H1 (cell line): ENCODE measurements around the gene SP1. TPM values are rescaled to one million over a fixed set of nuclear protein-coding genes. Genes with fewer than 3 reads are reported as not detected.

Experiments
- CTCF ChIA-PET: fragments of 300-600 bp; sonication (Branson Sonifier 250); formaldehyde crosslinking; loops from one replicate; lab custom pipeline; 2021; ENCODE audit not compliant: partially characterized antibody; lab: Charles Lee
- POLR2A ChIA-PET: fragments of 300-600 bp; sonication (Branson Sonifier 250); formaldehyde crosslinking; loops from one replicate; lab custom pipeline; 2021; ENCODE audit warnings: inconsistent platforms; ENCODE audit not compliant: partially characterized antibody; lab: Charles Lee
- DNase-seq, 2 experiments: peaks; one replicate each; pipeline versions ENCODE4 v3.0.0 to v3.0.0-alpha.2; 2010 to 2022; ENCODE audit warnings: low spot score in 2 of 2, low read depth in 1 of 2, mixed read lengths in 1 of 2
- FAIRE-seq: peaks from 2 replicates; lab custom pipeline; 2011; peaks lifted over from hg19 to GRCh38; lab: Jason Lieb, UNC
- H2AFZ ChIP-seq: 2 replicates; pipeline ENCODE4 v1.8.1; 2012; ENCODE audit warnings: low read length, inconsistent platforms
- H2AK5ac ChIP-seq: 2 replicates; pipeline ENCODE4 v1.6.1; 2013; ENCODE audit warnings: low read depth, low read length
- H2BK120ac ChIP-seq: replicated peaks from 2 replicates; pipeline ENCODE3; 2013; ENCODE audit warnings: low read depth, low read length, inconsistent platforms
- H2BK12ac ChIP-seq: 2 replicates; pipeline ENCODE4 v1.6.1; 2013; ENCODE audit warnings: low read depth, low read length
- H2BK15ac ChIP-seq: 2 replicates; pipeline ENCODE4 v1.6.1; 2013; ENCODE audit warnings: low read length
- H2BK20ac ChIP-seq: 2 replicates; pipeline ENCODE4 v1.6.1; 2013; ENCODE audit warnings: low read length
- H2BK5ac ChIP-seq: 2 replicates; pipeline ENCODE4 v1.6.1; 2013; ENCODE audit warnings: low read depth, low read length
- H3K14ac ChIP-seq: 2 replicates; pipeline ENCODE4 v1.6.1; 2013; ENCODE audit warnings: inconsistent platforms; ENCODE audit not compliant: insufficient read length
- H3K18ac ChIP-seq: 2 replicates; pipeline ENCODE4 v1.6.1; 2013; ENCODE audit warnings: low read length; ENCODE audit errors: extremely low read depth
- H3K23ac ChIP-seq: 2 replicates; pipeline ENCODE4 v1.6.1; 2013; ENCODE audit warnings: inconsistent platforms; ENCODE audit not compliant: insufficient read length
- H3K23me2 ChIP-seq: 2 replicates; pipeline ENCODE4 v1.6.1; 2013; ENCODE audit warnings: low read depth, low read length
- H3K27ac ChIP-seq: 2 replicates; pipeline ENCODE4 v1.6.1; 2011; ENCODE audit warnings: low read depth, low read length, inconsistent platforms
- H3K27me3 ChIP-seq, 4 experiments: replicated peaks in 1 of 4; 1 replicate in 1 of 4; 2 replicates in 3 of 4; pipeline versions ENCODE4 v1.6.1 to v1.8.1; 2011 to 2013; ENCODE audit warnings: low read length in 3 of 4, mild to moderate bottlenecking in 3 of 4, inconsistent platforms in 2 of 4, mixed read lengths in 2 of 4, moderate library complexity in 1 of 4; ENCODE audit not compliant: control insufficient read depth in 3 of 4, insufficient read depth in 3 of 4; ENCODE audit errors: extremely low read depth in 1 of 4
- H3K36me3 ChIP-seq, 4 experiments: 2 replicates each; pipeline versions ENCODE4 v1.6.1 to v1.8.1; 2011 to 2013; ENCODE audit warnings: mild to moderate bottlenecking in 4 of 4, low read length in 3 of 4, moderate library complexity in 2 of 4, control low read depth in 1 of 4, inconsistent platforms in 1 of 4; ENCODE audit not compliant: insufficient read depth in 4 of 4, control insufficient read depth in 2 of 4
- H3K4ac ChIP-seq: replicated peaks from 2 replicates; pipeline ENCODE3; 2013; ENCODE audit warnings: low read length, low read depth, mixed read lengths, inconsistent platforms; ENCODE audit not compliant: insufficient read length
- H3K4me1 ChIP-seq, 4 experiments: replicated peaks in 1 of 4; 1 replicate in 1 of 4; 2 replicates in 3 of 4; pipeline versions ENCODE4 v1.6.1 to v1.8.1; 2011 to 2013; ENCODE audit warnings: low read length in 3 of 4, inconsistent platforms in 2 of 4, mixed read lengths in 1 of 4; ENCODE audit not compliant: insufficient read depth in 4 of 4, control insufficient read depth in 3 of 4
- H3K4me2 ChIP-seq, 2 experiments: 2 replicates each; pipeline versions ENCODE4 v1.6.1 to v1.8.1; 2011 to 2013; ENCODE audit warnings: low read depth in 2 of 2, low read length in 2 of 2, control low read depth in 1 of 2, inconsistent platforms in 1 of 2, mild to moderate bottlenecking in 1 of 2; ENCODE audit not compliant: insufficient read depth in 1 of 2
- H3K4me3 ChIP-seq, 4 experiments: fragments of 200-600, 300-600 bp in 1 of 4; sonication (generic), shearing (Covaris generic), sonication (Bioruptor Twin) in 1 of 4; 2 replicates each; pipeline versions ENCODE4 v1.5.1 to v1.8.1; 2011 to 2016; ENCODE audit warnings: low read length in 4 of 4, low read depth in 3 of 4, control low read depth in 2 of 4, inconsistent platforms in 2 of 4, mild to moderate bottlenecking in 2 of 4, mixed read lengths in 1 of 4, moderate library complexity in 1 of 4; ENCODE audit not compliant: insufficient read depth in 2 of 4; ENCODE audit errors: extremely low read depth in 1 of 4
- H3K56ac ChIP-seq: replicated peaks from 2 replicates; pipeline ENCODE3; 2013; ENCODE audit warnings: low read depth, mild to moderate bottlenecking, mixed read lengths, low read length, inconsistent platforms; ENCODE audit not compliant: insufficient read length
- H3K79me1 ChIP-seq: 2 replicates; pipeline ENCODE4 v1.6.1; 2013; ENCODE audit warnings: low read depth, low read length, control low read depth
- H3K79me2 ChIP-seq, 2 experiments: 2 replicates each; pipeline versions ENCODE4 v1.6.1 to v1.8.1; 2012 to 2013; ENCODE audit warnings: low read length in 2 of 2, mild to moderate bottlenecking in 2 of 2, inconsistent platforms in 1 of 2; ENCODE audit not compliant: insufficient read depth in 2 of 2, control insufficient read depth in 1 of 2
- H3K9ac ChIP-seq, 4 experiments: replicated peaks in 1 of 4; 1 replicate in 1 of 4; 2 replicates in 3 of 4; pipeline versions ENCODE4 v1.6.1 to v1.8.1; 2011 to 2013; ENCODE audit warnings: low read depth in 3 of 4, low read length in 3 of 4, control low read depth in 2 of 4, mild to moderate bottlenecking in 2 of 4, moderate library complexity in 2 of 4, inconsistent platforms in 1 of 4; ENCODE audit errors: extremely low read depth in 1 of 4
- H3K9me3 ChIP-seq, 2 experiments: 2 replicates each; pipeline versions ENCODE4 v1.6.1 to v1.8.1; 2012 to 2013; ENCODE audit warnings: mild to moderate bottlenecking in 2 of 2, moderate library complexity in 2 of 2, control low read depth in 1 of 2, inconsistent platforms in 1 of 2, low read depth in 1 of 2, low read length in 1 of 2, mixed read lengths in 1 of 2; ENCODE audit not compliant: insufficient read depth in 2 of 2
- H4K20me1 ChIP-seq, 2 experiments: replicated peaks in 1 of 2; 2 replicates each; pipeline versions ENCODE3 to v1.8.1; 2011 to 2013; ENCODE audit warnings: inconsistent platforms in 2 of 2, low read length in 2 of 2, mild to moderate bottlenecking in 1 of 2; ENCODE audit not compliant: insufficient read depth in 2 of 2, control insufficient read depth in 1 of 2
- H4K5ac ChIP-seq: 2 replicates; pipeline ENCODE4 v1.6.1; 2013; ENCODE audit warnings: low read length, low read depth, mixed read lengths, inconsistent platforms; ENCODE audit not compliant: insufficient read length
- H4K8ac ChIP-seq: 2 replicates; pipeline ENCODE4 v1.8.0; 2013; ENCODE audit warnings: mild to moderate bottlenecking, moderate library complexity, low read length, inconsistent platforms; ENCODE audit not compliant: insufficient read depth; ENCODE audit errors: extremely low read depth
- H4K91ac ChIP-seq: replicated peaks from 2 replicates; pipeline ENCODE3; 2013; ENCODE audit warnings: low read length, mixed read lengths, inconsistent platforms; ENCODE audit not compliant: insufficient read length
- ASH2L ChIP-seq: fragments of 200-600, 300-600 bp; sonication (generic); IDR thresholded peaks from one replicate; pipeline ENCODE4 v1.7.1; 2017; ENCODE audit warnings: low read length
- EZH2 ChIP-seq: fragments of 200-600 bp; sonication (generic); IDR thresholded peaks from 2 replicates; pipeline ENCODE4 v1.7.1; 2012; ENCODE audit warnings: low read depth, mild to moderate bottlenecking, moderate library complexity, low read length, inconsistent platforms; ENCODE audit not compliant: severe bottlenecking
- HDAC2 ChIP-seq, 2 experiments: fragments of 300-600 bp in 1 of 2; sonication (generic) in 1 of 2; IDR thresholded peaks; 2 replicates each; pipeline ENCODE4 v1.6.1; 2011 to 2012; ENCODE audit warnings: low read depth in 2 of 2, low read length in 2 of 2, mild to moderate bottlenecking in 2 of 2, moderate library complexity in 2 of 2, borderline replicate concordance in 1 of 2, inconsistent platforms in 1 of 2
- JUN ChIP-seq: IDR thresholded peaks from 2 replicates; pipeline ENCODE4 v1.6.1; 2011; ENCODE audit warnings: low read depth, mild to moderate bottlenecking, improper control_type of control experiment, low read length
- KDM5A ChIP-seq: fragments of 200-600 bp; IDR thresholded peaks from 2 replicates; pipeline ENCODE4 v1.7.1; 2012; ENCODE audit warnings: mild to moderate bottlenecking, low read length, inconsistent platforms, mixed read lengths
- POLR2A ChIP-seq, 2 experiments: IDR thresholded peaks; 1 replicate in 1 of 2; 2 replicates in 1 of 2; pipeline ENCODE4 v1.6.1; 2011; ENCODE audit warnings: low read depth in 2 of 2, low read length in 2 of 2, mild to moderate bottlenecking in 2 of 2; ENCODE audit errors: control extremely low read depth in 1 of 2
- POLR2AphosphoS5 ChIP-seq: IDR thresholded peaks from 2 replicates; pipeline ENCODE4 v1.6.1; 2011; ENCODE audit warnings: low read depth, low read length
- SP4 ChIP-seq: IDR thresholded peaks from 2 replicates; pipeline ENCODE4 v1.6.1; 2012; ENCODE audit warnings: low read length, inconsistent platforms
- SRF ChIP-seq: IDR thresholded peaks from 2 replicates; pipeline ENCODE4 v1.6.1; 2011; ENCODE audit warnings: mild to moderate bottlenecking, low read depth, low read length, moderate library complexity
- TBP ChIP-seq: IDR thresholded peaks from 2 replicates; pipeline ENCODE4 v1.6.1; 2011; ENCODE audit warnings: low read depth, low read length, improper control_type of control experiment
- YY1 ChIP-seq: IDR thresholded peaks from 2 replicates; pipeline ENCODE4 v1.6.1; 2011; ENCODE audit warnings: low read depth, mild to moderate bottlenecking, low read length
- WGBS, 2 experiments: shearing (Covaris generic) in 1 of 2; methylation state at CpG; one replicate each; pipeline versions ENCODE4 v1.1.6 to v1.1.7; 2013 to 2015; ENCODE audit warnings: low lambda C conversion rate in 2 of 2, mixed read lengths in 2 of 2, inconsistent platforms in 1 of 2, low coverage in 1 of 2, missing lambda C conversion rate in 1 of 2; ENCODE audit not compliant: insufficient replicate concordance in 2 of 2, insufficient coverage in 1 of 2, insufficient read length in 1 of 2; ENCODE audit errors: extremely low coverage in 1 of 2, missing lambda C conversion rate in 1 of 2; 5-methylcytosine and 5-hydroxymethylcytosine counted together
- polyA plus RNA-seq, 7 experiments: library from polyadenylated mRNA; depleted of rRNA in 3 of 7; stranded (reverse) in 5 of 7; unstranded in 2 of 7; fragments of >200 nt in 5 of 7; fragments of 200-250 nt in 2 of 7; gene quantifications; 1 replicate in 5 of 7; 2 replicates in 1 of 7; 4 replicates in 1 of 7; pipeline versions ENCODE4 v1.2.1 to v1.2.3, GENCODE V29; 2011 to 2013; ENCODE audit warnings: missing spikeins in 2 of 7, mixed read lengths in 2 of 7
- total RNA-seq: library from RNA; stranded (reverse); fragmentation: NEBNext Ultra II Directional; extraction: Animal tissue kit (Norgen Biotek cat#: 25700); gene quantifications from 2 replicates; pipeline ENCODE4 v1.2.1, GENCODE V29; 2021
- TF ChIP-seq, protein P1 (sequence below): IDR thresholded peaks from 2 replicates; pipeline ENCODE4 v1.6.1; 2012; ENCODE audit warnings: inconsistent platforms

SP1 gene
- total and polyA plus RNA-seq, 2 of the 8 experiments (the other 6 are each of a cell fraction or from before 2014, with no cell fraction given): 50.7 to 75.2 TPM

- H3K23ac ChIP-seq: no peak overlapping the region
- ChIA-PET CTCF (interaction anchor here (0.6 to 6.4 kb wide), 6 partner anchors 9 to 59 kb away, joined by 3 to 57 read pairs (median 6); no protein-coding TSS in a partner anchor), POLR2A (interaction anchor here (0.7 to 67.0 kb wide), 10 partner anchors 4 to 208 kb away, joined by 3 to 3397 read pairs (median 4); partner anchors contain the start of genes AAAS, MAP3K12, NPFF and PCBP2)
- DNase-seq (no peak), FAIRE-seq (no peak)
- H3K56ac ChIP-seq: no peak overlapping the region
- no peaks in the 10 kb centered on the region for H3K27me3 ChIP-seq
- peaks cover 88 to 100% (median 95%) of the 10 kb centered on the region in 4 experiments for H3K36me3 ChIP-seq
- no peak overlapping the region for H4K91ac ChIP-seq
- no peaks in the 10 kb centered on the region for H3K9me3 ChIP-seq
- H3K4me2 ChIP-seq: no peak overlapping the region
- peaks cover 0 to 10% (median under 1%) of the 10 kb centered on the region in 4 experiments; a peak in 3 of 7 replicates for H3K4me1 ChIP-seq
- H3K18ac ChIP-seq: no peak overlapping the region
- no peak overlapping the region for H2AK5ac ChIP-seq
- no peak overlapping the region for H3K27ac ChIP-seq
- H3K23me2 ChIP-seq: no peaks in the 10 kb centered on the region; the same call in 1 of the 2 replicates
- no peak overlapping the region for H2BK15ac ChIP-seq
- 84% methylated on average over 4 of the region's 5 CpGs; no CpG with 5 or more reads in 1 of the 2 experiments for WGBS, 2 experiments
- H2BK5ac ChIP-seq: no peak overlapping the region
- H3K79me2 ChIP-seq: peaks cover 0 to 77% of the 10 kb centered on the region in 2 experiments; a peak in 3 of 4 replicates
- no peak overlapping the region for H2BK120ac ChIP-seq
- H3K14ac ChIP-seq: no peak overlapping the region
- no peak overlapping the region for H3K4me3 ChIP-seq
- no peak overlapping the region for H3K9ac ChIP-seq
- peaks cover 35 to 54% of the 10 kb centered on the region in 2 experiments for H4K20me1 ChIP-seq
- no peak overlapping the region for H2BK20ac ChIP-seq
- no peak overlapping the region for H2BK12ac ChIP-seq
- H2AFZ ChIP-seq: no peak overlapping the region
- no peak overlapping the region for H3K4ac ChIP-seq
- peaks cover 7% of the 10 kb centered on the region for H3K79me1 ChIP-seq
- TF ChIP-seq, protein P1, sequence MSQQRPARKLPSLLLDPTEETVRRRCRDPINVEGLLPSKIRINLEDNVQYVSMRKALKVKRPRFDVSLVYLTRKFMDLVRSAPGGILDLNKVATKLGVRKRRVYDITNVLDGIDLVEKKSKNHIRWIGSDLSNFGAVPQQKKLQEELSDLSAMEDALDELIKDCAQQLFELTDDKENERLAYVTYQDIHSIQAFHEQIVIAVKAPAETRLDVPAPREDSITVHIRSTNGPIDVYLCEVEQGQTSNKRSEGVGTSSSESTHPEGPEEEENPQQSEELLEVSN: no peak
- TF ChIP-seq TBP: no peak
- TF ChIP-seq SRF: no peak
- no peak for TF ChIP-seq HDAC2 (IDR thresholded peaks at IDR 0.05; ENCODE audit: borderline replicate concordance in 1 of 2, low read depth in 2 of 2, low read length in 2 of 2)
- TF ChIP-seq SP4: no peak
- no peak for TF ChIP-seq KDM5A
- no peak for TF ChIP-seq YY1
- TF ChIP-seq EZH2: no peak
- no peak for TF ChIP-seq JUN
- no peak for TF ChIP-seq ASH2L
- peak; percentile 4; the same call in 1 of the 2 replicates for TF ChIP-seq POLR2AphosphoS5
- peak; percentile 33 to 54; a peak in 2 of 3 replicates for TF ChIP-seq POLR2A (IDR thresholded peaks at IDR 0.05; ENCODE audit: control extremely low read depth in 1 of 2, low read depth in 2 of 2, low read length in 2 of 2)
- H4K5ac ChIP-seq: no peak overlapping the region
- H4K8ac ChIP-seq: no peak overlapping the region
Observed at GRCh38 chr12:53463802-53464560, 84.0 kb downstream of the SP1 start.
